ENCODE results near the gene LRRC4C.

LRRC4C gene

DNA sequence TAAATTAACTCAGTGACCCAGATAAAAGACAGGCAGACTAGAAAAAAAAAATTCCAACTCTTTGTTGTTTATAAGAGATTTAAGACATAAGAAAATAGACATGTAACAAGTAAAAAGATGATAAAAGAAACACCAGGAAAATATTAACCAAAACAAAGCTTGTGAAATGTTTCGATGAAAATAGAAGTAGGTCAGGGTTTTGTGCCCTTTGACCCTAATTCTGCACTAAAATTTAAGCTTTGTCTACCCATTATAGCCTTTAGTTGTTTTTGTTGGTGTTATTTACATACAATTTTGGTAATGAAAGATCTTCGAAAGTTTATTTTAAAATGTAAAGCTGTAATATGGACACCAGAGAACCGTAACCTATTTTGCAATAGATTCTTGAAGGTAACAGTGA is 75.7 kb downstream of the LRRC4C start:
- no peak overlapping the region for H3K4me3 ChIP-seq (ENCODE audit: low read depth, low read length)
- TF ChIP-seq, protein P1, sequence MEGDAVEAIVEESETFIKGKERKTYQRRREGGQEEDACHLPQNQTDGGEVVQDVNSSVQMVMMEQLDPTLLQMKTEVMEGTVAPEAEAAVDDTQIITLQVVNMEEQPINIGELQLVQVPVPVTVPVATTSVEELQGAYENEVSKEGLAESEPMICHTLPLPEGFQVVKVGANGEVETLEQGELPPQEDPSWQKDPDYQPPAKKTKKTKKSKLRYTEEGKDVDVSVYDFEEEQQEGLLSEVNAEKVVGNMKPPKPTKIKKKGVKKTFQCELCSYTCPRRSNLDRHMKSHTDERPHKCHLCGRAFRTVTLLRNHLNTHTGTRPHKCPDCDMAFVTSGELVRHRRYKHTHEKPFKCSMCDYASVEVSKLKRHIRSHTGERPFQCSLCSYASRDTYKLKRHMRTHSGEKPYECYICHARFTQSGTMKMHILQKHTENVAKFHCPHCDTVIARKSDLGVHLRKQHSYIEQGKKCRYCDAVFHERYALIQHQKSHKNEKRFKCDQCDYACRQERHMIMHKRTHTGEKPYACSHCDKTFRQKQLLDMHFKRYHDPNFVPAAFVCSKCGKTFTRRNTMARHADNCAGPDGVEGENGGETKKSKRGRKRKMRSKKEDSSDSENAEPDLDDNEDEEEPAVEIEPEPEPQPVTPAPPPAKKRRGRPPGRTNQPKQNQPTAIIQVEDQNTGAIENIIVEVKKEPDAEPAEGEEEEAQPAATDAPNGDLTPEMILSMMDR (IDR thresholded peaks at IDR 0.05; ENCODE audit: low read depth, low read length) = no peak

DNA sequence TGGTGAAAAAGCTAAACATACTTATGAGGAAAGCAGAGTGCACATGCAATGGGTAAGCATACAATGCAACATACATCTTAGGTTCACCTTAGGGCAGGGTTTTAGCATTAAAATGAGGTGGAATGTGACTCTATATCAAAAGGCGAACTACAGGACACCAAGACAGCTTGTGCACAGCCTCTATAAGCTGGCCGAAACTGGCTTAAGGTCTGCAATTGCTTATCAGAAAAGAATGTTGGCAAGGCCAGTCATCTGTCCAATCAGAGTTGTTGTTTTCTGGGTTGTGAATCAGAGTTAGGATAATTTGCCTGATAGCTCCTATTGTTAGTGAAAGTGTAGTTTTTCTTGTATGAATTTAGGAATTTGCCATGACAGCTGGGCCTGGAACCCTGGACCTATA is 76.5 kb downstream of the LRRC4C start:
- H3K4me3 ChIP-seq (ENCODE audit: low read depth, low read length) = no peak overlapping the region
- TF ChIP-seq, protein P1 (IDR thresholded peaks at IDR 0.05; ENCODE audit: low read depth, low read length) = no peak

DNA sequence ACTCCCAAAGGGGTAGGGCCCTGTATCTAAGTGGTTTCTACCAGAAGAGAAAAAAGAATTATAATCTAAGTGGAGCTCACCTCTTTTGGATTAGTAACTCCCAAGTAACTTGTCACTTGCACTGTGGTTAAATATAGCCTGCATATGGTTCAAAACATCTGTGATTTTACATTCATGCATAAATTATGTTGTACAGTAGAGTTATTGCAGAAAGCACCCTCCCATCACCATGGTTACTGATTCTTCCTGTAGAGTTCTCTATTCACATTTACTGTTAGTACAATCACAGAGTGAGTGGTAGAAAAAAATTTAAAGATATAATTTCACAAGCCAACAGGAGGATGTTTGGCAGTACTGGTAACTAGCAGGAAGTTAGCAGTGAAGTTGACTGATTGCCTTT is 80.4 kb downstream of the LRRC4C start:
- no peak overlapping the region for H3K4me3 ChIP-seq (ENCODE audit: low read depth, low read length)
- TF ChIP-seq, protein P1 (IDR thresholded peaks at IDR 0.05; ENCODE audit: low read depth, low read length) = no peak

DNA sequence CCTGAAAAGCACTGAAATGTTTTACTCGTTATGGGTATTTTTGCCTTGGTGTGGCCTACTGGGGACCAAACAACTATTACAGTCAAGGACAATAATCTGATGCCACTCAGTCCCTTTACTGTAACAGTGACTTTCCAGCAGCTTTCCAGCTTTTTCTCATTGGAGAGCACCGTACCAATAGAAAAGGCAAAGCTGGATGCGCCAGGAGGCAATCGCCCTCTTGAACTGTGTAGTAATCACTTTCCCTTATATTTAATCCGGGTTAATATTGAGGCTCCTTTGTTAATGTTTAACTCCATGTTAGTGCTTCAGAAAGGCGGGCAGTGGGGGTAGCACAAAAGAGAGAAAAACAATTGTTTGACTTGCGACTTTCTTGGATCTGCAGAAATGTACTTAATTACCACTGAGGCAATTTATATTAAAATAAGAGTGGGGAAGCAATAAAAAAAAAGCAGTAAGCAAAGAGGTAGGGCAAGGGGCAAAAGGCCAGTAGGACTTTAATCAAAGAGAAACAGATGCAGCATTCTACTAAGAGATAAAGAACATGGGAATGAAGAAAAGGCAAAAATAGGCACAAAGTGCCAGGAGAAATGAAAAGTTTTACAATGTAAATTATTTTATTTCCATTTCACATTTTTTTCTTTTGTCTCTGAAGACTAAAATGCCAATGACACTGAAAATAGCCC is 81.6 kb downstream of the LRRC4C start:
- TF ChIP-seq, protein P1 (IDR thresholded peaks at IDR 0.05; ENCODE audit: low read depth, low read length) = no peak
- H3K4me3 ChIP-seq (ENCODE audit: low read depth, low read length) = no peak overlapping the region

DNA sequence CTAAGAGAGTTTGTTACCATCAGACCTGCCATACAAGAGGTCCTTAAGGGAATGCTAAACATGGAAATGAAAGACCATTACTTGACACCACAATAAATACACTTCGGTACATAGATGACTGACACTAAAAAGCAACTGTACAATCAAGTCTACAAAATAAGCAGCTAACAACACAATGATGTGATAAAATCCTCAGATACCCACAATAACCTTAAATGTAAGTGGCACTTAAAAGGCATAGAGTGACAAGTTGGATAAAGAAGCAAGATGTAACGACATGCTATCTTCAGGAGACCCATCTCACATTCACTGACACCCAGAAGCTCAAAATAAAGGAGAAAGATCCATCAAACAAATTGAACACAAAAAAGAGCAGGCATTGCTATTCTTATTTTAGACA is 107.6 kb downstream of the LRRC4C start:
- TF ChIP-seq, protein P1 (IDR thresholded peaks at IDR 0.05; ENCODE audit: low read depth, low read length) = no peak
- H3K4me3 ChIP-seq (ENCODE audit: low read depth, low read length) = no peak overlapping the region

DNA sequence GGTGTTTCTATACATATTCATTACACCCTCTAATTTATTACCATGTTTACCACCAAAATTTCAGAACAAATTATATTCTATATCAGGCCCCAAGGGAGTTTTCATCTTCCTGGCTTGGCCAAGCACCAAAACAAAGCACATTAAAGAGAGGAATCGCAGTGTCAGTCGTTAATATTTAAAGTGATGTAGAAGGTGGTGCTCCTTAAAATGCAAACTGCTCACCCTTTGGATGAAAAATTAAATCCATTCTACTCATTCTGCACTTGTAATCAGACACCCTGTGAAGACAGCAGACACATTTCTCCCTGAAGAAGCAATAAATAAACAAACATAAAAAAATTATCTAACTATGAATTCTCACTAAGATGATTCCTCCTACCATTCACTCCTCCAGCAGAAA is 113.4 kb downstream of the LRRC4C start:
- no peak overlapping the region for H3K4me3 ChIP-seq (ENCODE audit: low read depth, low read length)
- TF ChIP-seq, protein P1 (IDR thresholded peaks at IDR 0.05; ENCODE audit: low read depth, low read length) = no peak

DNA sequence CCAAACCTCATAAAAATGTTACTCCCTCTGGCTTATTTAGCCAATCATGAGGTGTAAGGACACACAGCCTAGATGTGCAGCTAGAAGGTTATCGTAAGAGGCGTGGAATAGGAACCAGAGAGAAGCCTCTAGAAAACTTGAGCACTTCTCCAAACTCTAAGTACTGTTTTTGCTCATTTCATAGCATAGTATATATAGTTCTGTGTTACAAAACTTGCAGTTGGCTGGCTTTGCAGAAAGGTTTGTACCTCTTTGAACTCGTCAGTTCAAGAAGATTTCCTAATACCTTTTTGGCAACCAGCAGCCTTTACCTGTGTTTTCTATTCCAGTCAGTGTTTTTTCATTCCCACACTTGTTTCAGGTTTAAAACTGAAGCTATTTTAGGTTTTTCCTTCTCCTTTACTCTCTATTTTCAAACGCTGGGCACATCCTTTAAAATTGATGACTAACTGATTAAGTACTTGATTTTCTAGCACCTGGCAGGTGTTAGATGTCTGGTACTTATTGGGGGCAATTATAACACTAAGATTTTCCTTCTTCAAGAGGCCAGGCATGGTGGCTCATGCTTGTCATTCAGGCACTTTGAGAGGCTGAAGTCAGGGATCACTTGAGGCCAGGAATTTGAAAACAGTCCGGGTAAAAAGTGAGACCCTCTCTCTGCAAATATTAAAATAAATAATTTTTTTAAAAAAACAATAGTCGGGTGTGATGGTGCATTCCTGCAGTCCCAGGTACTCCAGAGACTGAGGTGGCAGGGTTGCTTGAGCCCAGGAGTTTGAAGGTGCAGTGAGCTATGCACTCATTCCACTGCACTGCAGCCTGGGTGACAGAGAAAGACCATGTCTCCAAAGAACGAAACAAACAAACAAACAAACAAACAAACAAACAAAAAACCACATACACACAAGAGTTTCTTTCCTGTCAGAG is 125.2 kb downstream of the LRRC4C start:
- H3K4me3 ChIP-seq (ENCODE audit: low read depth, low read length) = no peak overlapping the region
- TF ChIP-seq, protein P1 (IDR thresholded peaks at IDR 0.05; ENCODE audit: low read depth, low read length) = no peak

Measured in WI38 (cell line).